ENCODE measurements around the gene GRIK4.
"Not testable (repeated sequence)": the region's sequence is repeated elsewhere in the genome, so short reads cannot be mapped to it uniquely, and the experiment has no call there.

Gene GRIK4

GRCh38 chr11:120780239-120780638 lies 268.7 kb downstream of the GRIK4 start:
- DNase-seq (ENCODE audit: low spot score) = no peak

- no peak for DNase-seq (ENCODE audit: low spot score)
Measured at GRCh38 chr11:120781486-120782120, 270.1 kb downstream of the GRIK4 start.

- DNase-seq (ENCODE audit: low spot score) = no peak
Measured at GRCh38 chr11:120784566-120785251, 273.2 kb downstream of the GRIK4 start.

- DNase-seq (ENCODE audit: low spot score) = no peak
Measured at GRCh38 chr11:120785576-120785975, 274.0 kb downstream of the GRIK4 start.

- DNase-seq (ENCODE audit: low spot score) = no peak
Measured at GRCh38 chr11:120786206-120786735, 274.7 kb downstream of the GRIK4 start.

GRCh38 chr11:120787224-120787623 lies 275.7 kb downstream of the GRIK4 start:
- not testable (repeated sequence) for DNase-seq (ENCODE audit: low spot score)

GRCh38 chr11:120789391-120789790 lies 277.8 kb downstream of the GRIK4 start:
- no peak for DNase-seq (ENCODE audit: low spot score)

- DNase-seq (ENCODE audit: low spot score) = no peak
Measured at GRCh38 chr11:120792306-120792705, 280.8 kb downstream of the GRIK4 start.

- DNase-seq (ENCODE audit: low spot score) = no peak
Measured at GRCh38 chr11:120793150-120793549, 281.6 kb downstream of the GRIK4 start.

- no peak for DNase-seq (ENCODE audit: low spot score)
Measured at GRCh38 chr11:120793806-120794479, 282.4 kb downstream of the GRIK4 start.

GRCh38 chr11:120794748-120795147 lies 283.2 kb downstream of the GRIK4 start:
- DNase-seq (ENCODE audit: low spot score) = no peak

GRCh38 chr11:120795185-120795584 lies 283.6 kb downstream of the GRIK4 start:
- DNase-seq (ENCODE audit: low spot score) = no peak

- DNase-seq (ENCODE audit: low spot score) = no peak
Measured at GRCh38 chr11:120797143-120797542, 285.6 kb downstream of the GRIK4 start.

GRCh38 chr11:120798854-120799253 lies 287.3 kb downstream of the GRIK4 start:
- no peak for DNase-seq (ENCODE audit: low spot score)

GRCh38 chr11:120800206-120800605 lies 288.7 kb downstream of the GRIK4 start:
- no peak for DNase-seq (ENCODE audit: low spot score)

- peak; percentile 53 for DNase-seq (ENCODE audit: low spot score)
Measured at GRCh38 chr11:120801801-120802689, 290.5 kb downstream of the GRIK4 start.

- no peak for DNase-seq (ENCODE audit: low spot score)
Measured at GRCh38 chr11:120805960-120806555, 294.5 kb downstream of the GRIK4 start.

GRCh38 chr11:120807414-120808150 lies 296.0 kb downstream of the GRIK4 start:
- no peak for DNase-seq (ENCODE audit: low spot score)

GRCh38 chr11:120808616-120809050 lies 297.1 kb downstream of the GRIK4 start:
- DNase-seq (ENCODE audit: low spot score) = no peak

GRCh38 chr11:120810251-120810650 lies 298.7 kb downstream of the GRIK4 start:
- DNase-seq (ENCODE audit: low spot score) = no peak

- no peak for DNase-seq (ENCODE audit: low spot score)
Measured at GRCh38 chr11:120811199-120811598, 299.7 kb downstream of the GRIK4 start.
